T-cell (primary cell): Measurements from ENCODE around the gene SH2D7. TPM values are rescaled to one million over a fixed set of nuclear protein-coding genes. Genes with fewer than 3 reads are reported as not detected.

Source experiments
- ATAC-seq, 4 experiments: fragments of 200-7000 bp in 3 of 4; fragments of 150-1000 bp in 1 of 4; cut with Tn5 transposase; replicated peaks in 1 of 4; 1 replicate in 3 of 4; 2 replicates in 1 of 4; pipeline ENCODE4 v1.10.0; 2021; ENCODE audit warnings: moderate library complexity in 3 of 4, mild to moderate bottlenecking in 2 of 4, moderate number of reproducible peaks in 1 of 4
- CTCF ChIA-PET, 2 donors: fragments of 300-600 bp; sonication (Branson Sonifier 250); formaldehyde crosslinking; loops; one replicate each; lab custom pipeline; 2022; ENCODE audit warnings: antibody characterized with exemption in 2 of 2; lab: Charles Lee
- POLR2A ChIA-PET, 2 donors: fragments of 300-600 bp; sonication (Branson Sonifier 250); formaldehyde crosslinking; loops; one replicate each; lab custom pipeline; 2022; ENCODE audit warnings: antibody characterized with exemption in 2 of 2; lab: Charles Lee
- DNase-seq, 35 experiments: peaks; one replicate each; pipeline versions ENCODE4 v3.0.0 to v3.0.0-alpha.2; 2013 to 2023
- H3K27ac ChIP-seq: one replicate; pipeline ENCODE4 v1.5.1; 2013; ENCODE audit warnings: low read length
- H3K27me3 ChIP-seq, 2 experiments: replicated peaks in 1 of 2; 1 replicate in 1 of 2; 2 replicates in 1 of 2; pipeline versions ENCODE4 v1.6.1 to v1.7.0; 2013; ENCODE audit warnings: low read length in 1 of 2, mixed read lengths in 1 of 2; ENCODE audit not compliant: control insufficient read depth in 2 of 2, insufficient read depth in 2 of 2; ENCODE audit errors: extremely low read depth in 1 of 2
- H3K36me3 ChIP-seq, 2 donors: 1 replicate in 1 of 2; 2 replicates in 1 of 2; pipeline versions ENCODE4 v1.6.1 to v1.7.0; 2013; ENCODE audit warnings: low read length in 1 of 2; ENCODE audit not compliant: control insufficient read depth in 2 of 2, insufficient read depth in 1 of 2; ENCODE audit errors: extremely low read depth in 1 of 2
- H3K4me1 ChIP-seq, 2 experiments: 1 replicate in 1 of 2; 2 replicates in 1 of 2; pipeline versions ENCODE4 v1.6.1 to v1.7.0; 2013; ENCODE audit warnings: low read length in 2 of 2, mixed read lengths in 1 of 2; ENCODE audit not compliant: insufficient read depth in 2 of 2, control insufficient read depth in 1 of 2; ENCODE audit errors: extremely low read depth in 1 of 2
- H3K4me3 ChIP-seq, 2 donors: 1 replicate in 1 of 2; 2 replicates in 1 of 2; pipeline versions ENCODE4 v1.5.1 to v1.7.0; 2013; ENCODE audit warnings: mild to moderate bottlenecking in 2 of 2, low read length in 1 of 2, moderate library complexity in 1 of 2; ENCODE audit not compliant: control insufficient read depth in 1 of 2; ENCODE audit errors: extremely low read depth in 1 of 2
- H3K9me3 ChIP-seq: 2 replicates; pipeline ENCODE4 v1.7.0; 2013
- H3K27ac Mint-ChIP-seq, 2 donors: one replicate each; pipeline ENCODE4 v1.8.0; 2020 to 2021; ENCODE audit warnings: mild to moderate bottlenecking in 2 of 2, mixed read lengths in 2 of 2
- H3K27me3 Mint-ChIP-seq, 2 donors: one replicate each; pipeline ENCODE4 v1.8.0; 2021 to 2022; ENCODE audit warnings: mixed read lengths in 2 of 2
- H3K36me3 Mint-ChIP-seq: one replicate; pipeline ENCODE4 v1.8.0; 2021; ENCODE audit warnings: mixed read lengths
- H3K4me1 Mint-ChIP-seq, 3 donors: one replicate each; pipeline ENCODE4 v1.8.0; 2020 to 2022; ENCODE audit warnings: mixed read lengths in 3 of 3, mild to moderate bottlenecking in 1 of 3
- H3K4me3 Mint-ChIP-seq, 3 donors: one replicate each; pipeline ENCODE4 v1.8.0; 2020 to 2022; ENCODE audit warnings: mild to moderate bottlenecking in 3 of 3, mixed read lengths in 3 of 3, moderate library complexity in 3 of 3
- H3K9me3 Mint-ChIP-seq, 3 donors: one replicate each; pipeline ENCODE4 v1.8.0; 2020 to 2022; ENCODE audit warnings: mixed read lengths in 3 of 3
- WGBS: methylation state at CpG from one replicate; pipeline ENCODE4 v1.1.5; 2013; ENCODE audit warnings: missing lambda C conversion rate; ENCODE audit not compliant: insufficient coverage; 5-methylcytosine and 5-hydroxymethylcytosine counted together
- total RNA-seq, 35 experiments: library from RNA in 6 of 35; stranded (reverse) in 6 of 35; fragments of 120-200 nt in 1 of 35; gene quantifications; one replicate each; pipeline versions ENCODE4 v1.2.1 to v1.2.4 and lab custom pipeline; 2013 to 2026

SH2D7 gene
- total RNA-seq (not detected), total RNA-seq (lab: John Stamatoyannopoulos, UW) (0 to 0.08 (median 0) reads per million in 29 experiments)
- not detected for total RNA-seq (2013)

DNA sequence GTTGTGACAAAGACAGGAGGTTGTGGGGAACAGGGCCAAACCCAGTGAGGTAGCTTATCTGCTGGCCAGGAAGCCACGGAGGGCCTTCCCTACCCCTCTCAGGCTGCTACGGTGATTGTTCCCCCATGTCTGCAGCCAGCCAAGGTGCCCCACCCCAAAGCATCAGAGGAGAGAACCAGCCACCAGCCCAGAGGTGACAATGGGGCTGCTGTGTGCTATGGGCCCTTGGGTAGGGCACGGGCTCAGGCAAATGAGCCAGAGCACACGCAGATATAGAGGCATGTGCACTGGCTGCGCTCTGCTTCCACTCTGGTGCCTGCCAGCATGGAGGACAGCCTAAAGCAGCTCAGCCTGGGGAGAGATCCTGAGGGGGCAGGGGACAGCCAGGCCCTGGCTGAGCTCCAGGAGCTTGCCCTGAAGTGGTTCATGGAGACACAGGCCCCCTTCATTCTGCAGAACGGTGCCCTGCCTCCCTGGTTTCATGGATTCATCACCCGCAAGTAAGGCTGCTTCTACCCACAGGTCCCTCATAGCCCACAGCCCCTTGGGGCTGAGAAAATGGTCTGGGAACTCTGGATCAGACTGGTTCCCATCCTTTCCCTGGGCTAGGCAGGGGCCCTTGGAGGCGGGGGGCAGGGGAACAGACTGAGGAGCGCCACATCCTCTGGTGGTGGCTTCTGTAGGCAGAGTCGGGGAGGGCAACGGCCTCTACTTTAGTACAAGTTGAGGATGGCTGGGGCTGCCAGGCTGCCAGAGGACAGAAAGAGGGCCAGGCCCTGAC lies at the start of gene SH2D7:
Gene SH2D7 (plus strand): TSS at position 301 of the 781 bp plus-strand sequence. CDS start 24 bp downstream, at position 325.
- POLR2A ChIA-PET, result no interaction called here

GRCh38 chr15:78044407-78045155 lies 47.8 kb upstream of the SH2D7 start:
- whole genome bisulfite sequencing, result no CpG with 5 or more reads among the region's 5 CpGs
- Mint-ChIP-seq H3K27ac (peak overlapping the region; percentile 93), H3K36me3 (peaks cover 29% of the 10 kb centered on the region), H3K27me3 (no peaks in the 10 kb centered on the region), H3K4me1 (peaks cover 90 to 96% (median 91%) of the 10 kb centered on the region in 3 donors), H3K4me3 (peak overlapping the region; percentile 13 to 28 (median 18)), H3K9me3 (no peaks in the 10 kb centered on the region)
- Histone ChIP-seq H3K4me1 (peaks cover 43 to 85% of the 10 kb centered on the region in 2 experiments), H3K27me3 (no peaks in the 10 kb centered on the region), H3K9me3 (no peaks in the 10 kb centered on the region), H3K36me3 (peaks cover 7 to 38% of the 10 kb centered on the region in 2 donors), H3K27ac (peak overlapping the region; percentile 77), H3K4me3 (no peak overlapping the region)
- CTCF ChIA-PET, result interaction anchor here in 1 of 2 donors (0.9 to 1.2 kb wide), 5 partner anchors 9 to 26 kb away, joined by 3 to 5 read pairs (median 4); no protein-coding TSS in a partner anchor
- DNase-seq (peak in 2 of 35 experiments; percentile 26 to 71), ATAC-seq (peak; percentile 9 to 67 (median 42))
- POLR2A ChIA-PET, result no interaction called here

More for the DNA sequence above, at the start of gene SH2D7:
- Mint-ChIP-seq H3K9me3 (no peaks in the 10 kb centered on the region), H3K27me3 (peaks cover 0 to 2% of the 10 kb centered on the region in 2 donors), H3K36me3 (no peaks in the 10 kb centered on the region), H3K4me1 (peaks cover 0 to 6% (median 6%) of the 10 kb centered on the region in 3 donors), H3K4me3 (no peak within 1 kb of the TSS), H3K27ac (no peak within 1 kb of the TSS)
- no peak within 1 kb of the TSS for H3K27ac ChIP-seq
- H3K4me3 ChIP-seq, result no peak within 1 kb of the TSS
- peaks cover 0 to 2% of the 10 kb centered on the region in 2 experiments for H3K27me3 ChIP-seq
- no peaks in the 10 kb centered on the region for H3K36me3 ChIP-seq
- DNase-seq (no peak), ATAC-seq (peak in 1 of 4 experiments; percentile 24)
- H3K4me1 ChIP-seq, result peaks cover 0 to 8% of the 10 kb centered on the region in 2 experiments
- WGBS, result 81% methylated on average over 8 of the region's 11 CpGs
- no peaks in the 10 kb centered on the region for H3K9me3 ChIP-seq
- CTCF ChIA-PET, result no interaction called here

GRCh38 chr15:78045189-78045588 lies 47.2 kb upstream of the SH2D7 start:
- no peak for DNase-seq
- POLR2A ChIA-PET, result no interaction called here
- no peak overlapping the region for H3K4me3 ChIP-seq
- peaks cover 24% of the 10 kb centered on the region for H3K36me3 Mint-ChIP-seq
- H3K27ac Mint-ChIP-seq, result peak overlapping the region; percentile 85 to 93
- no peaks in the 10 kb centered on the region for H3K9me3 ChIP-seq
- peaks cover 7 to 33% of the 10 kb centered on the region in 2 donors for H3K36me3 ChIP-seq
- WGBS, result no CpG with 5 or more reads among the region's 1 CpG
- no peaks in the 10 kb centered on the region for H3K27me3 ChIP-seq
- peaks cover 90 to 96% (median 91%) of the 10 kb centered on the region in 3 donors for H3K4me1 Mint-ChIP-seq
- CTCF ChIA-PET, result interaction anchor here in 1 of 2 donors (1.0 to 1.2 kb wide), 4 partner anchors 9 to 25 kb away, joined by 3 to 5 read pairs (median 4); no protein-coding TSS in a partner anchor
- H3K4me1 ChIP-seq, result peaks cover 46 to 85% of the 10 kb centered on the region in 2 experiments
- no peak for ATAC-seq
- H3K27me3 Mint-ChIP-seq, result no peaks in the 10 kb centered on the region
- H3K4me3 Mint-ChIP-seq, result no peak overlapping the region
- no peaks in the 10 kb centered on the region for H3K9me3 Mint-ChIP-seq
- peak overlapping the region; percentile 77 for H3K27ac ChIP-seq

GRCh38 chr15:78046796-78047341 lies 45.5 kb upstream of the SH2D7 start:
- ChIA-PET POLR2A (interaction anchor here in 1 of 2 donors (1.8 kb wide), 1 partner anchor 12 kb away, joined by 6 read pairs; no protein-coding TSS in a partner anchor), CTCF (interaction anchor here in 1 of 2 donors (0.9 to 1.9 kb wide), 3 partner anchors 10 to 21 kb away, joined by 5 to 9 read pairs (median 8); no protein-coding TSS in a partner anchor)
- peak overlapping the region; percentile 77 for H3K27ac ChIP-seq
- no peak overlapping the region for H3K4me3 ChIP-seq
- no peaks in the 10 kb centered on the region for H3K27me3 Mint-ChIP-seq
- peaks cover 95 to 98% (median 96%) of the 10 kb centered on the region in 3 donors for H3K4me1 Mint-ChIP-seq
- peaks cover 62 to 90% of the 10 kb centered on the region in 2 experiments for H3K4me1 ChIP-seq
- H3K27me3 ChIP-seq, result no peaks in the 10 kb centered on the region
- DNase-seq, result peak in 2 of 35 experiments; percentile 24 to 55
- no peaks in the 10 kb centered on the region for H3K9me3 ChIP-seq
- no peaks in the 10 kb centered on the region for H3K9me3 Mint-ChIP-seq
- H3K4me3 Mint-ChIP-seq, result peak overlapping the region; percentile 34 to 78 (median 52)
- peak overlapping the region; percentile 95 to 96 for H3K27ac Mint-ChIP-seq
- peaks cover 19% of the 10 kb centered on the region for H3K36me3 Mint-ChIP-seq
- ATAC-seq, result peak in 1 of 4 experiments; percentile 7
- H3K36me3 ChIP-seq, result peaks cover 7 to 28% of the 10 kb centered on the region in 2 donors
- WGBS, result 18% methylated on average over 3 of the region's 5 CpGs

DNA sequence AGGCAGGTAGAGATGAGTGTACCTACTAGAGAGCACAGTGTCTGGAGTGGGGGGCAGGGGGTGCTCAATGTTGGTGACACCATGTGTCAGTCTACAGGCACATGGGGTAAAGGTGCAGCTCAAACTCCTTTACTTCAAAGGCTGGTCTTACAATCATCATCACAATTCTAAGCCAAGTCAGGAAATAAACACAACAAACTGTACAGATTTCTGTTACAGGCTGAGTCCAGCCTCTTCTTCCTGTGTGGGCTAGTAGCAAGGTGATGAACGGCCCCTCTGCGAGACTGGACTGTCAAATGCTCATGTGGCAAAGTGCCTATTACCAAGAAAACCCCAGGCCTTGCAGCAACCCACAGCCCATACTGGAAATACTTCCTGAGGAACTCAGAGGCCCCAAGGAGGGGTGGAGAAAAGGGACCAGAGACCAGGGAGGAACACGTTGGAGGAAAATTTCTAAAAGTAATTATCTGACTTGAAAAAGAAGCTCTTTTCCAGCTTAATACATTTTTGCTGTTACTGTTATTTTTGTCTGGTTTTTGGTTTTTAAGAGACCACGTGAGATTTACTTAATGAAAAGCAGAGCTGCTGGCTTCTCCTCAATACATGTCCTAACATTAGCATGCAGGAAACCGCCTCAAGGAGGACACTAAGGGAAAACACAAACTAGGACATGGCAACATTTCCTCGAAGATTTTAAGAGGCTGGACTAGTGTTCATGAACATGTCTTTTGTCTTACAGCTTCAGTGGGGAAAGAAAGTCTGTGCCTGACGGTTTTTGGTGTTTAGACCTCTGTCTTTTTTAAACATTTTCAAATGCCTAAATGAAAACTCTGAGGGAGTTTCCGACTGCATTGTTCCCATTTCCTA lies 44.4 kb upstream of the SH2D7 start:
- ATAC-seq, result peak; percentile 17 to 34 (median 22)
- Histone ChIP-seq H3K9me3 (no peaks in the 10 kb centered on the region), H3K27ac (peak overlapping the region; percentile 77), H3K4me1 (peaks cover 73 to 89% of the 10 kb centered on the region in 2 experiments), H3K4me3 (no peak overlapping the region), H3K36me3 (peaks cover 6 to 21% of the 10 kb centered on the region in 2 donors), H3K27me3 (no peaks in the 10 kb centered on the region)
- POLR2A ChIA-PET, result interaction anchor here in 1 of 2 donors (1.0 to 1.8 kb wide), 2 partner anchors 12 to 13 kb away, joined by 4 to 6 read pairs; no protein-coding TSS in a partner anchor
- Mint-ChIP-seq H3K4me3 (peak overlapping the region in 2 of 3 donors; percentile 7 to 78), H3K27me3 (no peaks in the 10 kb centered on the region), H3K9me3 (no peaks in the 10 kb centered on the region), H3K27ac (peak overlapping the region; percentile 95 to 96), H3K4me1 (peaks cover 96 to 98% (median 96%) of the 10 kb centered on the region in 3 donors), H3K36me3 (peaks cover 20% of the 10 kb centered on the region)
- peak in 5 of 35 experiments; percentile 19 to 58 (median 38) for DNase-seq
- whole genome bisulfite sequencing, result 64% methylated on average over 3 of the region's 8 CpGs
- CTCF ChIA-PET, result interaction anchor here in 1 of 2 donors (0.6 to 1.9 kb wide), 4 partner anchors 9 to 61 kb away, joined by 3 to 9 read pairs (median 6); no protein-coding TSS in a partner anchor
